NB4 (cell line): ENCODE results near the gene KLHDC8A.

Experiments used
- DNase-seq: peaks from one replicate; pipeline ENCODE4 v3.0.0; 2010; ENCODE audit warnings: low read depth
- H3K4me3 ChIP-seq: one replicate; pipeline ENCODE4 v1.5.1; 2011; ENCODE audit warnings: mild to moderate bottlenecking, low read depth, low read length, moderate library complexity
- MYC ChIP-seq: IDR thresholded peaks from 2 replicates; pipeline ENCODE4 v1.6.1; 2011; ENCODE audit warnings: low read depth, low read length
- POLR2A ChIP-seq: IDR thresholded peaks from 2 replicates; pipeline ENCODE4 v1.6.1; 2011; ENCODE audit warnings: mild to moderate bottlenecking; ENCODE audit not compliant: insufficient read length; ENCODE audit errors: extremely low read depth
- TF ChIP-seq, protein P1 (sequence below): IDR thresholded peaks from 2 replicates; pipeline ENCODE4 v1.6.1; 2011; ENCODE audit warnings: low read depth, low read length
- TF ChIP-seq, protein P2 (sequence below): IDR thresholded peaks from one replicate; pipeline ENCODE4 v1.5.1; 2012; ENCODE audit warnings: low read depth, low read length

The KLHDC8A gene

DNA sequence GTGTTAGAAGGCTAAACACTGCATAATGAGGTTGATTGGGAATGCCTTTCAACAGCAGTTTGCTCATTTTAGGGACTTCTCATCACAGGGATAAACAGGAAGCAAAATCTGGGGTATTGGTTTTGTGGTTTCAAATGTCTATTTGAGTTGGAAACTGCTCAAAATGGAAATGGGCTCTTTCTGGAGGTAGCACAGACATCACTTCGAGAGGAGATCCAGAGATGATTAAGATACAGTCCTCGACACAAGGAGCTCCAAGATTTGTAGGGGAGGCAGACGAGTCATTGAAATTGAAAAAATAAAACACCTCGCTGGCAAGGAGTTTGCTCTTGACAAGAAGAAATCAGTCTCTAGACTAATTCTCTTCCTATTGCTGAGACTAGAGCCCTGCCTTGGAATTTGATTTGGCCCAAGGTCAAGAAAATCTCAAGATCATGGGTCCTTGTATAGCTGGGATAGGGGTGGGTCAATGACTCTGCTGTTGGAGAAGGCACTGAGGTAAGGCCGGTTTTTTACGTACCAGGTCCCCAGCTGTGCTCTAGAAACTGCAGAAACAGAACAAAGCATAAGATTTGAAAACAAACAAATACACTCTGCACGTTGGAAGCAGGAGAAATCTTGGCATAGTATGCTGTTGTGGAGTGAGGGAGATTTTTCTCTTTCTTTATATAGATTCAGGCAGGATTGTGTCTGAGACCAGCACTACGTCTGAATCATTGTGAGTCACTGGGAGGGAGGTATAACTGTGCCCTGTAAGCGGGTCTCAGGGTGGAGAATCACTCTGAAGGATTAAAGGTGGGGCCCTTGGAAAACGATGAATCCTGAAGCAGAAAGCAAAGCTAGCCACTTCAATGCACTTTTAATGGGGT is 17.7 kb upstream of the KLHDC8A start:
- TF ChIP-seq MYC (no peak), POLR2A (no peak)
- TF ChIP-seq, protein P1, sequence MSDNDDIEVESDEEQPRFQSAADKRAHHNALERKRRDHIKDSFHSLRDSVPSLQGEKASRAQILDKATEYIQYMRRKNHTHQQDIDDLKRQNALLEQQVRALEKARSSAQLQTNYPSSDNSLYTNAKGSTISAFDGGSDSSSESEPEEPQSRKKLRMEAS, result no peak
- TF ChIP-seq, protein P2, sequence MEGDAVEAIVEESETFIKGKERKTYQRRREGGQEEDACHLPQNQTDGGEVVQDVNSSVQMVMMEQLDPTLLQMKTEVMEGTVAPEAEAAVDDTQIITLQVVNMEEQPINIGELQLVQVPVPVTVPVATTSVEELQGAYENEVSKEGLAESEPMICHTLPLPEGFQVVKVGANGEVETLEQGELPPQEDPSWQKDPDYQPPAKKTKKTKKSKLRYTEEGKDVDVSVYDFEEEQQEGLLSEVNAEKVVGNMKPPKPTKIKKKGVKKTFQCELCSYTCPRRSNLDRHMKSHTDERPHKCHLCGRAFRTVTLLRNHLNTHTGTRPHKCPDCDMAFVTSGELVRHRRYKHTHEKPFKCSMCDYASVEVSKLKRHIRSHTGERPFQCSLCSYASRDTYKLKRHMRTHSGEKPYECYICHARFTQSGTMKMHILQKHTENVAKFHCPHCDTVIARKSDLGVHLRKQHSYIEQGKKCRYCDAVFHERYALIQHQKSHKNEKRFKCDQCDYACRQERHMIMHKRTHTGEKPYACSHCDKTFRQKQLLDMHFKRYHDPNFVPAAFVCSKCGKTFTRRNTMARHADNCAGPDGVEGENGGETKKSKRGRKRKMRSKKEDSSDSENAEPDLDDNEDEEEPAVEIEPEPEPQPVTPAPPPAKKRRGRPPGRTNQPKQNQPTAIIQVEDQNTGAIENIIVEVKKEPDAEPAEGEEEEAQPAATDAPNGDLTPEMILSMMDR, result no peak
- no peak overlapping the region for H3K4me3 ChIP-seq
- DNase-seq, result no peak

DNA sequence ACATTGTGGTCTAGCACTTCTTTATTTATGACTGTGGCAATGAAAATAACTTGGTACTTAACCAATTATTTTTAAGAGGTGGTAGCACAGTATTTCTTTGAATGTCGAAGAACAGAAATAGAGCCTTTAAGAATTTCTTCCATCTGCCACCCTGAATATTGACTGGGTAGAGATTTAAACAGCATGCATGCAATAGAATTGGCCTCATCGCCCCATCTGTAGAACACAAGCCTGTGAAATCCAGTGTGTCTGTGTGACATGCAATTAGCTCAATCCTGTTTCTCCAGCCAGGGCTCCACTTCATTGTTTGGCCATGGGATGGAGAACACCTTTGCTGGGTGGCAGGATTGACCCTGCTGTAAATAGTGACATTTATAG is 17.1 kb upstream of the KLHDC8A start:
- TF ChIP-seq, protein P2, result no peak
- TF ChIP-seq POLR2A, result no peak
- TF ChIP-seq MYC, result no peak
- TF ChIP-seq, protein P1, result no peak
- no peak for DNase-seq
- no peak overlapping the region for H3K4me3 ChIP-seq

DNA sequence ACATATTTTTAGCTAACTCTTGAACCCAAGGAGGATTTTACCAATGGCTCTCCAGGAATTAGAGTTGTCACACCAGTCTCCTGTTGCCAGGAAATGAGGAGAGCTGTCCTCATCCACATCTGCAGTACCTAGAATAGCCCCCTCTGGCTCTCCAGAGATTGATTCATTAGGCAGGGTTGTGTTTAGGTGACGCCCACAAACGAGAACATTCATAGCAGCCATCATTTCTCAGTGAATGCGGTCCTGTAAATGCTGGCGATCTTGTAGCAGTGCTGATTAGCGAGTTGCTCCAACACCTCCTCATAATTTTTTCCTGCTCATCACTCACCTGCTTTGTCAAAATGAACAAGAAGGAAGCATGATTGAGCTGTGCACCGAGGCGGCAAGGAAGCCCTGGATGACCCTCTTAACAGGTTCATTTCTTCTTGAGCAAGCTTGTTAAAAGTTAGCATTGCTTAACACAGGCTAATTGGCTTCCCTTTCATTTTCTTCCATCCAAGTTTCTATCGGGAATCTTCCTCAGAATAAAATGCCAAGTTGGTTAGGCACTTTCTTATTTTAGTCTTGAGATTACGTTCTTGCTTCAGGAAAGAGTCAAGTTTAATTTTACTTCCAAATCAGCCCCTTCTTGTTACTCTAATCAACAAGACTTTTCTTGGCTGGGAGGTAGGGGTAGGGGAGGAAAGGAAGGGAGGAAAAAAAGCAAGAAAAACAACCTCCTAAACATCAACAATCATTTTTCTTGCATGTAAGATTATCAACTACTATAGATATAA is 16.5 kb upstream of the KLHDC8A start:
- TF ChIP-seq MYC (no peak), POLR2A (no peak)
- TF ChIP-seq, protein P2, result no peak
- TF ChIP-seq, protein P1, result no peak
- DNase-seq, result no peak
- no peak overlapping the region for H3K4me3 ChIP-seq

DNA sequence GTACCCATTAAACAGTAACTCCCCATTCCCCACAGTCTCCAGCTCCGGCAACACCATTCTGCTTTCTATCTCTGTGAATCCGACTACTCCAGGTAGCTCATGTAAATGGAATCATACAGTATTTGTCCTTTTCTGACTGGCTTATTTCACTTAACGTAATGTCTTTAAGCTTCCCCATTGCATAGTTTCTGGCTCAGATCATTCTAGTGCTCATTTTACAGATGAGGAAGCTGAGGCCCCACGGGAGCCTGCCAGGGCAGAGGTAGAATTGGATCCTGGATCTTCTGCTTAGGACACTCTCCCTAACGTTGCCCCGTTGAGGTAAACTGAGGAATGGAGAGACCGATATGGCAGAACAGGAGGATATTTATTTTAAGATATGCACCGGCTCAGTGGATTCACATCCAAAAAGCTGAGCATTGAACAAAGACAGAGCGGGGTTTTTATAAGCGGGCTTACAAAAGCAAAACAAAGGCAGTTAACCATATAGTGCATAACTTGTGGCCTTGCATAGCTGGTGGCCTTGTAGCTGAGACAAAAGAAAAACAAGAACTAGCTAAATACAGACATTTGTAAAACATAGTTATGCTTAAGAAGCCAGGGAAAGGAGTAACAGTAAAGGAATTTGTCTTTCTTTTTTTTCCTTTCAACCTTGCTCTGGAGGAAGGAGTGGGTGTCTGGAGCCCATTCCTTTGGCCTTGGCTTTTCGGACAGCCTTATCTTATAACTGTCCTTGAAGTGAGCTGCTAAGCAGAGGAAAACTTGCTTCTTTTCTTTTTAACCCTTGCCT is 15.3 kb upstream of the KLHDC8A start:
- TF ChIP-seq, protein P2, result no peak
- TF ChIP-seq, protein P1, result no peak
- TF ChIP-seq POLR2A (no peak), MYC (no peak)
- no peak for DNase-seq

DNA sequence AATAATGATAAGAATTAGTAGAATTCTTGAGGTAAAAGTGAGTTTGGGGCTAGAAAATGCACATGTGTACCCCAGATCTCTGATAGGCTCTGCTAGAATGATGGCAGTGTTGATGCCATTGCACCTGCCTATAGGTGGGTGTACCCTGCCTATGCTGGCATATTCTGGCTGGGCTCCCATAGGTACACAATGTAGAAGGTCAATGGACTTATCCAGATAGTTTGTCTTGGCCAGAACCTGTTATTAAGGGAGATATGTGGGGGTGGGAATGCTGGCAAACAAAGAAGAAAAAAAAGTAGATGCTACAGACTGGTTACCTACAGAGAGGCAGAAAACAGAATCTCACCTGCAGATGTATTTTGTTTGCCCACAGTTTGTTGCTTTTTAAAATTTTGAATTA is 14.1 kb upstream of the KLHDC8A start:
- TF ChIP-seq, protein P2, result no peak
- DNase-seq, result no peak
- no peak overlapping the region for H3K4me3 ChIP-seq

More for the DNA sequence above, 15.3 kb upstream of the KLHDC8A start:
- no peak overlapping the region for H3K4me3 ChIP-seq
